K562 (cell line): ENCODE measurements around the gene GJB2.

ENCODE experiments used
- ESRRB ChIP-seq: fragments of 250-450 bp; sonication (Bioruptor Pico); IDR thresholded peaks from 2 replicates; pipeline ENCODE4 v1.5.0; 2020; ENCODE audit warnings: mild to moderate bottlenecking, moderate library complexity, borderline replicate concordance
- FIP1L1 ChIP-seq: fragments of 200-400 bp; formaldehyde crosslinking; IDR thresholded peaks from 2 replicates; pipeline ENCODE4 v1.6.1; 2018; ENCODE audit warnings: mild to moderate bottlenecking, low read depth, low read length; ENCODE audit not compliant: poor library complexity, severe bottlenecking
- HNRNPL ChIP-seq: fragments of 200-400 bp; formaldehyde crosslinking; IDR thresholded peaks from 2 replicates; pipeline ENCODE4 v1.6.1; 2017; ENCODE audit warnings: low read depth, mild to moderate bottlenecking, low read length
- MCM5 ChIP-seq: fragments of 450-650 bp; IDR thresholded peaks from 2 replicates; pipeline ENCODE4 v1.6.1; 2016; ENCODE audit warnings: low read depth
- POLR2A ChIP-seq: fragments of 450-650 bp; conservative IDR thresholded peaks from 2 replicates; pipeline ENCODE4 v1.6.1; 2016
- ZBTB8A ChIP-seq: fragments of 450-650 bp; IDR thresholded peaks from 2 replicates; pipeline ENCODE4 v1.6.1; 2018; ENCODE audit warnings: mild to moderate bottlenecking, moderate library complexity; ENCODE audit not compliant: partially characterized antibody
- TF ChIP-seq, protein P1 (sequence below): fragments of 200-400 bp; formaldehyde crosslinking; IDR thresholded peaks from 2 replicates; pipeline ENCODE4 v1.6.1; 2017; ENCODE audit warnings: mild to moderate bottlenecking, low read depth, low read length, moderate library complexity
- TF ChIP-seq, protein P2 (sequence below), 3 experiments: IDR thresholded peaks in 2 of 3; conservative IDR thresholded peaks in 1 of 3; 2 replicates each; pipeline ENCODE4 v1.5.1; 2011 to 2012; ENCODE audit warnings: low read length in 3 of 3, mild to moderate bottlenecking in 3 of 3, control low read depth in 2 of 3, improper control_type of control experiment in 1 of 3, inconsistent platforms in 1 of 3, low read depth in 1 of 3, mixed read lengths in 1 of 3, moderate library complexity in 1 of 3; ENCODE audit not compliant: insufficient read depth in 2 of 3

DNA sequence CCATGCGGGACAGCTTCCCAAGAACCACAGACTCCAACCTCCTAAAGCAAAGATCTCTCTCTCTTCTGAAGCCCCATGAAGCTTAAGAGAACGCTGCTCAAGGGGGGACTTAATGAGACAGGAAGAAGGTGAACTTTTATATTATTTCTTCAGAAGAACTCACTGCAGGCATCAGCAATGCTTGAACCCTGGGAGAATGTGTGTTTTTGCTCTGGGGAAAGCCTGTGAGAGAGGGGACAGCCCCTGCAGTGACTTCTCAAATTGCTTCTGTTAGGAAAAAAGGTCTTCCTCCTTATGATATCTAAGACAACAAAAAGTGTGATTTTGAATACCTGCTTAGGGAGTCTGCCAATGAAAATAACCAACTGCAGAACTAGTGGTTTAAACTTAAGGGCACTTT, 54.9 kb downstream of the GJB2 start:
- TF ChIP-seq, protein P1, sequence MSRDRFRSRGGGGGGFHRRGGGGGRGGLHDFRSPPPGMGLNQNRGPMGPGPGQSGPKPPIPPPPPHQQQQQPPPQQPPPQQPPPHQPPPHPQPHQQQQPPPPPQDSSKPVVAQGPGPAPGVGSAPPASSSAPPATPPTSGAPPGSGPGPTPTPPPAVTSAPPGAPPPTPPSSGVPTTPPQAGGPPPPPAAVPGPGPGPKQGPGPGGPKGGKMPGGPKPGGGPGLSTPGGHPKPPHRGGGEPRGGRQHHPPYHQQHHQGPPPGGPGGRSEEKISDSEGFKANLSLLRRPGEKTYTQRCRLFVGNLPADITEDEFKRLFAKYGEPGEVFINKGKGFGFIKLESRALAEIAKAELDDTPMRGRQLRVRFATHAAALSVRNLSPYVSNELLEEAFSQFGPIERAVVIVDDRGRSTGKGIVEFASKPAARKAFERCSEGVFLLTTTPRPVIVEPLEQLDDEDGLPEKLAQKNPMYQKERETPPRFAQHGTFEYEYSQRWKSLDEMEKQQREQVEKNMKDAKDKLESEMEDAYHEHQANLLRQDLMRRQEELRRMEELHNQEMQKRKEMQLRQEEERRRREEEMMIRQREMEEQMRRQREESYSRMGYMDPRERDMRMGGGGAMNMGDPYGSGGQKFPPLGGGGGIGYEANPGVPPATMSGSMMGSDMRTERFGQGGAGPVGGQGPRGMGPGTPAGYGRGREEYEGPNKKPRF = no peak
- no peak for TF ChIP-seq ESRRB (CRISPR knock-in tag)
- no peak for TF ChIP-seq FIP1L1
- TF ChIP-seq POLR2A = no peak
- no peak for TF ChIP-seq HNRNPL
- no peak for TF ChIP-seq MCM5
- TF ChIP-seq ZBTB8A = no peak
- TF ChIP-seq, protein P2, sequence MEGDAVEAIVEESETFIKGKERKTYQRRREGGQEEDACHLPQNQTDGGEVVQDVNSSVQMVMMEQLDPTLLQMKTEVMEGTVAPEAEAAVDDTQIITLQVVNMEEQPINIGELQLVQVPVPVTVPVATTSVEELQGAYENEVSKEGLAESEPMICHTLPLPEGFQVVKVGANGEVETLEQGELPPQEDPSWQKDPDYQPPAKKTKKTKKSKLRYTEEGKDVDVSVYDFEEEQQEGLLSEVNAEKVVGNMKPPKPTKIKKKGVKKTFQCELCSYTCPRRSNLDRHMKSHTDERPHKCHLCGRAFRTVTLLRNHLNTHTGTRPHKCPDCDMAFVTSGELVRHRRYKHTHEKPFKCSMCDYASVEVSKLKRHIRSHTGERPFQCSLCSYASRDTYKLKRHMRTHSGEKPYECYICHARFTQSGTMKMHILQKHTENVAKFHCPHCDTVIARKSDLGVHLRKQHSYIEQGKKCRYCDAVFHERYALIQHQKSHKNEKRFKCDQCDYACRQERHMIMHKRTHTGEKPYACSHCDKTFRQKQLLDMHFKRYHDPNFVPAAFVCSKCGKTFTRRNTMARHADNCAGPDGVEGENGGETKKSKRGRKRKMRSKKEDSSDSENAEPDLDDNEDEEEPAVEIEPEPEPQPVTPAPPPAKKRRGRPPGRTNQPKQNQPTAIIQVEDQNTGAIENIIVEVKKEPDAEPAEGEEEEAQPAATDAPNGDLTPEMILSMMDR (IDR thresholded peaks at IDR 0.05 in 2 of 3, conservative IDR thresholded peaks at IDR 0.05 in 1 of 3; ENCODE audit: insufficient read depth in 2 of 3, low read depth in 1 of 3, low read length in 3 of 3) = no peak
